HG03097 (cell line): ENCODE measurements around the gene FAM43A.

ENCODE experiments used
- ATAC-seq: cut with Tn5 transposase; IDR thresholded peaks from one replicate; pipeline ENCODE4 v1.9.1; 2021; ENCODE audit not compliant: unreplicated experiment, low FRiP score

Gene FAM43A

GRCh38 chr3:194736896-194737600 lies 51.4 kb downstream of the FAM43A start:
- no peak for ATAC-seq
